GM18526 (cell line): Measurements from ENCODE around the gene TACC2.

Experiments
- POLR2A ChIP-seq: IDR thresholded peaks from 3 replicates; pipeline ENCODE4 v1.6.1; 2011; ENCODE audit not compliant: insufficient read length; ENCODE audit errors: extremely low read depth

Gene TACC2

DNA sequence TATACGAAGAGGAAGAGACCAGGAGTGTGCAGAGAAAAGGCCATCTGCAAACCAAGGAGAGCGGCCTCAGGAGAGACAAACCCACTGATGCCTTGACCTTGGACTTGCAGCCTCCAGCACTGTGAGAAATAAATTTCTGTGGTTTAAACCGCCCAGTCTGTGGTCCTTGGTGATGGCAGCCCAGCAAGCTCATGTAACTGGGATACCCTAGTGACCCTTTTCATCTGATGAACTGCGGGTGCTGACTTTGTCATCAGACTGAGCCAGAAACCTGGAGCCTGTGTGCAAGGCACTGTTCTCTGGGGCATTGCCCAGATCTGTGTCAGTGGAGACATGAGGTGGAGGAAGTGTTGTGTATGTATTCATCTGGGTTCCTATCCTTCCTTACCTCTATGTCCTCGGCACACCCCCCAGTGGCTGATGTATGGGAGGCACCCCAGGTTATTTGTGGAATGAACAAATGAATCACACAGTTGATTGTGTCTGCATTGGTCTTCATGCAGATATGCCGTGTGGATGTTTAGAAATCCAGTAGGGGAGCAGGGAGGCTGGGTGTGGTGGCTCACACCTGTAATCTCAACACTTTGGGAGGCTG lies 217.6 kb downstream of the TACC2 start:
- no peak for TF ChIP-seq POLR2A

DNA sequence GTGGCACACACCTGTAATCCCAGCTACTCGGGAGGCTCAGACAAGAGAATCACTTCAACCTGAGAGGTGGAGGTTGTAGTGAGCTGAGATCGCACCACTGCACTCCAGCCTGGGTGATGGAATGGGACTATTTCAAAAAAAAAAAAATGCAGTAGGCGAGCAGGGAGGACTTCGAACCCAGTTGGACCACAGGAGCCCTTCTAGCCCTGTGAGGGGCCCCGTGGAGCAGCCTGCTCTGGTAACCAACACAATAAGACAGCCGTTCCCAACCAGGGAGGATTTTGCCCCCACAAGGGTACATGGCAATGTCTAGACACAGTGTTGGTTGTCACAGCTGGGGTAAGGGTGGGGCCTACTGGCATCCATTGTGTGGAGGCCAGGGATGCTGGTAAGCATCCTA lies 218.2 kb downstream of the TACC2 start:
- TF ChIP-seq POLR2A = no peak

- no peak for TF ChIP-seq POLR2A
Observed at GRCh38 chr10:122207596-122207995, 218.6 kb downstream of the TACC2 start.

DNA sequence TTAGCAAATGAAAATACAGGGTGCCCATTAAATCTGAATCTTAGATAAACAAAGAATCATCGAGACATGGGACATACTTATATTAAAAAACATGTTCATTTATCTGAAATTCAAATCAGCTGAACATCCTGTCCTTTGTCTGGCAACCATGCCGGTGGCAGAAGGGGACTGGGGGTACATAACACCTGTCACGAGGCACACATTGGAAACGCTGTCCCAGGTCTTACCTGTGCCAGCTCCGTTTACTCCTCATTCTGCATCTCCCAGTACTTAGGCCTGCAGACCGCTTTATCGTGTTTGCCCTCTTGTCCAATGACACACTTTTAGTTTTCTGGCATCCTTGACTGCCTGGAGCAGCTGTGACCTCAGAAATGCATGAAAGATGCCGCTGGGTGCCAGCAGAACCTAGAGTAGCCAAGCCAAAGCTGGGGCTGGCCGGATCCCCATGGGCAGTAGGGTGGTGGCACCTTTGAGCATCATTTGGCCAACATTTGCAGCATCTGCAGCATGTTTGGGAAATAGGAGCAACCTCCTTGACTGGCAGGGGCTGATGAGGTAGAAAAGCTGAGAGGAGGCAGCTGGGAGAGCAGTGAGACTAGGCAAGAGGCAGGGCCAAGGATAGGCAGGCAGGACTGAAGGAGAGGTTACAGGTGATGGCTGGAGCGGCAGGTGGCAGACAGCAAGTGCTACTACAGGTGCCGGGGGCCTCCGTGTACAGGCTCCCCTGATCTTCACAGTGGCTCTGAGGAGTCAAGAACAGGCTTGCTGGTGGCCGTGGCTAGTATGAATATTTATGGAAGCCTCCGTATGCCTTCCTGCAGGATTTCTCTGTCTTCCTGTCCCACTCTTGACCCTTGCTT lies 219.8 kb downstream of the TACC2 start:
- no peak for TF ChIP-seq POLR2A

DNA sequence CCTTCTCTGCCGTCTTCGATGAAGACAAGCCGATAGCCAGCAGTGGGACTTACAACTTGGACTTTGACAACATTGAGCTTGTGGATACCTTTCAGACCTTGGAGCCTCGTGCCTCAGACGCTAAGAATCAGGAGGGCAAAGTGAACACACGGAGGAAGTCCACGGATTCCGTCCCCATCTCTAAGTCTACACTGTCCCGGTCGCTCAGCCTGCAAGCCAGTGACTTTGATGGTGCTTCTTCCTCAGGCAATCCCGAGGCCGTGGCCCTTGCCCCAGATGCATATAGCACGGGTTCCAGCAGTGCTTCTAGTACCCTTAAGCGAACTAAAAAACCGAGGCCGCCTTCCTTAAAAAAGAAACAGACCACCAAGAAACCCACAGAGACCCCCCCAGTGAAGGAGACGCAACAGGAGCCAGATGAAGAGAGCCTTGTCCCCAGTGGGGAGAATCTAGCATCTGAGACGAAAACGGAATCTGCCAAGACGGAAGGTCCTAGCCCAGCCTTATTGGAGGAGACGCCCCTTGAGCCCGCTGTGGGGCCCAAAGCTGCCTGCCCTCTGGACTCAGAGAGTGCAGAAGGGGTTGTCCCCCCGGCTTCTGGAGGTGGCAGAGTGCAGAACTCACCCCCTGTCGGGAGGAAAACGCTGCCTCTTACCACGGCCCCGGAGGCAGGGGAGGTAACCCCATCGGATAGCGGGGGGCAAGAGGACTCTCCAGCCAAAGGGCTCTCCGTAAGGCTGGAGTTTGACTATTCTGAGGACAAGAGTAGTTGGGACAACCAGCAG lies 221.7 kb downstream of the TACC2 start:
- TF ChIP-seq POLR2A = no peak

- TF ChIP-seq POLR2A = no peak
Observed at GRCh38 chr10:122213364-122213763, 224.4 kb downstream of the TACC2 start.

DNA sequence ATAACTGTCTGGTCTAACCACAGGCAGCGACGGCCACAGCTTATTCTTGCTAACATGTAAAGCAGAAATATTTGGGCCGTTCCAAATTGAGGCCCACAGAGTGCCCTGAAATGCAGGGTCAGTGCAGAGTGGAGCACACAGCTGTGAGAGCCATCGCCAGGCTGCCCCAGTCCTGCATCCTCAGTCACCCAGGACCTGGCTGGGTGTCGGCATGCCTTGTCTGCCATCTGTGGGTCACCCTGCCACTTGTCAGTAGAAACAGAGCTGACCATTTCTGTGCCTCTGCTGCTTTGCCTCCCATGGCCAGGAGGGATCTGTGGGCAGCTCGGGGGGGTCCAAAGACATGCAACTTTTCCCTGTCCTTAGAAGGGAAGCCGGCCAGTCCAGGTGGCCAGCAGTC lies 224.8 kb downstream of the TACC2 start:
- TF ChIP-seq POLR2A = no peak

GRCh38 chr10:122216047-122216446 lies 227.1 kb downstream of the TACC2 start:
- no peak for TF ChIP-seq POLR2A

DNA sequence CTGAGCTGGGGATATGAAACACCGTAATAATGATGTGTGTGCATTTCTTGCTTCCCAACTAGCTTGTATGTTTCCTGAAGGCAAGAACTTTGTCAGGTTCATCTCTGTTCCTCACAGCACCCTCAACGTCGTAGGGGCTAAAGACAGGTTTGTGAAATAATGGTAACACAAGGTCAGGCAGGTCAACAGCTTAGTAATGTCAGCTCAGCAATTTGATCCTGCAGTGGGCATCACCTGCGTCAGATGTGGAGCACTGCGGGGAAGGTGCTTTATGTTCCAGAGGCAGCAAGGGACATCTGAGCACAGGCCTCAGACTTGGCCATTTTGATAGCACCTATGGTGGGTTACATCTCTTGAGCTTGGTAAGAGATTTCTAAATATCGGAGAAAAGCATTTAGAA lies 230.4 kb downstream of the TACC2 start:
- no peak for TF ChIP-seq POLR2A

DNA sequence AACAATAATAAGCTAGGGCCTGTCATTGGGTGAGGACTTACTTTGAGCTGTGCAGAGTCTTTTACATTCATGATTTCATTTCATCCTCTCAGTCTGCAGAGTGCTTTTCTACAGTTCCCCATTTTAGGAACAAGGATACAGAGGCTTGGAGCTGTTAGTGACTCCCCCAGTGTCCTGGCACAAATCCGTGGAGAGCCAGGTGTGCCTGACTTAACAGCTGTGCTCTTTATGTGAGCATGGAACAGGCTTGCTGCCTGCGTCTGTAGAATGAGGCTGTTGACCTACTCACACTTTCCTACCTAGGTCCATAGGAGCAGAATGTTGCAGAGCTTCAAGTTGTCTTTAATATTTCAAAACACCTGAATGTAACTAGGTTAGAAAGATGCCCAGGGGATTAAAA lies 231.8 kb downstream of the TACC2 start:
- no peak for TF ChIP-seq POLR2A

DNA sequence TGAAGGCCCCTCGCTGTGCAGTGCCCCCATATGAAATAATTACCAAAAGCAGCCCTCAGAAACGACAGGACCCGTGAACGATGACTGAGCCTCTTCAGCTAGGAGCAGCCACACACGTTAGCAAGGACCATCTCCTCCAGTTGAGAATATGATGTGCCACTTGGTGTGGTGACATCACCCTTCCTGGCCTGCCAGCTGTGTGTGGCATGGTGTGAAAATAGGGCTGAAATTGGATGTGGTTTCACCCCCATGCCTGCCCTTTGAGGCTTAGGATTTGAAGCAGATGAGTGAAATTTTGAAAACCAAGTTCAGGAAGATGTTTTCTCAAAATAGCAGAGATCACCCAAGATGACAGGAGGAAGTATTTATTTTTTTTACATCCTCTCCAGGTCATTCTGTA lies 233.0 kb downstream of the TACC2 start:
- TF ChIP-seq POLR2A = no peak

- TF ChIP-seq POLR2A = no peak
Observed at GRCh38 chr10:122222638-122223037, 233.7 kb downstream of the TACC2 start.

DNA sequence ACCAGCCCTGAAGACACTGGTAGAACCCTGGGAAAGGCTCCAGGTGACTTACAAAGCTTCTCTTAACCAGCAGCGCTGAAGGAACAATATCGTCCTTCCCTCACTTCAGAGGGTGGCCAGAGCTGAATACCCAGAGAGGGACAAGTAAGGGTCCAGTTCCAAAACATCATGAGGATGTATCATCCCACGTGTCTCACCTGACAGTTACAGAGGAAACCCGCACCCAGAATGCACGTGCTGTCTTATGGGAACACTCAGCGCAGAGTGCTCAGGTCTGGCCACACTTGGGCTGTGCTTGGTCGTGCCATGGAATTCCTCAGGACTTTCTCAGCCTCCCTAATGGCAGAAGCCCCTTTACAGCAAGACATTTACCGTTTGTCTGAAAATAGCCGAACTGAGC lies 235.2 kb downstream of the TACC2 start:
- no peak for TF ChIP-seq POLR2A

GRCh38 chr10:122225330-122225729 lies 236.4 kb downstream of the TACC2 start:
- no peak for TF ChIP-seq POLR2A

DNA sequence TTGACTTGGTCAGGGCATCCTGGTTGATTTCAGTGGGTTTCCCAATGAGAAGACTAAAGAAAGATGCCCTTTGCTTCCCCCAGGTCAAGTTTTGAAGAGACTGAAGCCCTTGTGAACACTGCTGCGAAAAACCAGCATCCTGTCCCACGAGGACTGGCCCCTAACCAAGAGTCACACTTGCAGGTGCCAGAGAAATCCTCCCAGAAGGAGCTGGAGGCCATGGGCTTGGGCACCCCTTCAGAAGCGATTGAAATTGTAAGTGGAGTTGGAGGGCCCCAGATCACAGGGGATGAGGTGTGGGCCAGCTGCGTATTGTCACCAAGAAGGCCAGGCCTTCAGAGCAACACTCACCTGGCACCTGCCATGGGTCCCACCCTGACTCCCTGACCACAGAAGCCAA lies 238.8 kb downstream of the TACC2 start:
- TF ChIP-seq POLR2A = no peak

- no peak for TF ChIP-seq POLR2A
Observed at GRCh38 chr10:122229666-122230065, 240.7 kb downstream of the TACC2 start.
